Uterus (tissue), 4 donors: ENCODE measurements around the gene FILIP1L. TPM values are rescaled to one million over a fixed set of nuclear protein-coding genes. Genes with fewer than 3 reads are reported as not detected.

Experiments
- DNase-seq, 2 donors: peaks; one replicate each; pipeline ENCODE4 v3.0.0-alpha.2; 2019 to 2020
- H3K27ac ChIP-seq, 2 donors: fragments of 200-600 bp; sonication (generic); 1 replicate in 1 of 2; 2 replicates in 1 of 2; pipeline ENCODE4 v1.5.1; 2016 to 2018
- H3K27me3 ChIP-seq, 2 donors: fragments of 200-600 bp; sonication (generic); one replicate each; pipeline ENCODE4 v1.5.1; 2018 to 2019; ENCODE audit warnings: control low read depth in 1 of 2
- H3K36me3 ChIP-seq, 2 donors: fragments of 200-600 bp; sonication (generic); one replicate each; pipeline ENCODE4 v1.5.1; 2019; ENCODE audit warnings: control low read depth in 1 of 2
- H3K4me1 ChIP-seq, 2 donors: fragments of 200-600 bp; sonication (generic); one replicate each; pipeline ENCODE4 v1.5.1; 2018 to 2019; ENCODE audit warnings: control low read depth in 1 of 2
- H3K4me3 ChIP-seq, 2 donors: fragments of 200-600 bp; sonication (generic); 1 replicate in 1 of 2; 2 replicates in 1 of 2; pipeline ENCODE4 v1.5.1; 2018 to 2019; ENCODE audit warnings: mild to moderate bottlenecking in 1 of 2
- H3K9me3 ChIP-seq, 2 donors: fragments of 200-600 bp; sonication (generic); one replicate each; pipeline ENCODE4 v1.5.1; 2019; ENCODE audit warnings: control low read depth in 1 of 2
- CTCF ChIP-seq, 4 experiments: fragments of 200-600 bp in 2 of 4; fragments of 450-650 bp in 2 of 4; sonication (generic) in 2 of 4; IDR thresholded peaks; one replicate each; pipeline ENCODE4 v1.5.1; 2016 to 2019; ENCODE audit warnings: antibody characterized with exemption in 4 of 4, mild to moderate bottlenecking in 2 of 4, moderate library complexity in 1 of 4
- POLR2A ChIP-seq, 2 donors: fragments of 450-650 bp; IDR thresholded peaks; one replicate each; pipeline ENCODE4 v1.6.1; 2016; ENCODE audit warnings: antibody characterized with exemption in 2 of 2, mild to moderate bottlenecking in 1 of 2, moderate library complexity in 1 of 2
- intact Hi-C: fragments of 100-400 bp; cut with DNase I; formaldehyde crosslinking; loops from one replicate; pipeline ENCODE4 v1.15.1; 2023; ENCODE audit warnings: low total_unique reads
- total RNA-seq, 4 donors: library from RNA; depleted of rRNA in 3 of 4; stranded (reverse); fragments of >200 nt in 3 of 4; gene quantifications; one replicate each; pipeline versions ENCODE4 v1.1.0 to v1.2.4, GENCODE V29; 2014 to 2023
- donor health status: DM: yes; HTN: yes; CAD: no.

Gene FILIP1L
- total RNA-seq, 4 donors from 2014 or later: 48.5 to 99.1 (median 66.3) TPM

- Histone ChIP-seq H3K27me3 (no peaks in the 10 kb centered on the region), H3K9me3 (peaks cover 0 to 5% of the 10 kb centered on the region in 2 donors), H3K4me3 (no peak overlapping the region), H3K36me3 (no peaks in the 10 kb centered on the region), H3K4me1 (no peaks in the 10 kb centered on the region), H3K27ac (no peak overlapping the region)
- TF ChIP-seq CTCF (IDR thresholded peaks at IDR 0.05): no peak
- TF ChIP-seq POLR2A (IDR thresholded peaks at IDR 0.05): no peak
- DNase-seq: no peak
- intact Hi-C loops: no loop called here
Measured at GRCh38 chr3:100157685-100158084, 43.4 kb upstream of the FILIP1L start.

- H3K4me1 ChIP-seq: no peaks in the 10 kb centered on the region
- H3K4me3 ChIP-seq: no peak overlapping the region
- intact Hi-C loops: no loop called here
- H3K27me3 ChIP-seq: no peaks in the 10 kb centered on the region
- H3K9me3 ChIP-seq: peaks cover 0 to 5% of the 10 kb centered on the region in 2 donors
- TF ChIP-seq POLR2A (IDR thresholded peaks at IDR 0.05) (no peak), CTCF (IDR thresholded peaks at IDR 0.05) (no peak)
- DNase-seq: no peak
- H3K36me3 ChIP-seq: no peaks in the 10 kb centered on the region
- no peak overlapping the region for H3K27ac ChIP-seq
Measured at GRCh38 chr3:100155590-100155989, 41.3 kb upstream of the FILIP1L start.

- Histone ChIP-seq H3K4me1 (no peaks in the 10 kb centered on the region), H3K27me3 (no peaks in the 10 kb centered on the region), H3K4me3 (no peak overlapping the region), H3K9me3 (peaks cover 0 to 5% of the 10 kb centered on the region in 2 donors), H3K27ac (no peak overlapping the region), H3K36me3 (no peaks in the 10 kb centered on the region)
- intact Hi-C loops: no loop called here
- TF ChIP-seq CTCF (IDR thresholded peaks at IDR 0.05) (no peak), POLR2A (IDR thresholded peaks at IDR 0.05) (no peak)
- DNase-seq: no peak
Measured at GRCh38 chr3:100155128-100155527, 40.8 kb upstream of the FILIP1L start.

GRCh38 chr3:100154171-100154570 is 39.9 kb upstream of the FILIP1L start:
- Histone ChIP-seq H3K9me3 (peaks cover 0 to 5% of the 10 kb centered on the region in 2 donors), H3K4me1 (peaks cover 0 to 3% of the 10 kb centered on the region in 2 donors), H3K36me3 (no peaks in the 10 kb centered on the region), H3K27me3 (no peaks in the 10 kb centered on the region), H3K27ac (no peak overlapping the region), H3K4me3 (no peak overlapping the region)
- no peak for DNase-seq
- TF ChIP-seq CTCF (IDR thresholded peaks at IDR 0.05) (no peak), POLR2A (IDR thresholded peaks at IDR 0.05) (no peak)
- intact Hi-C loops: no loop called here

GRCh38 chr3:100151024-100151707 is 36.9 kb upstream of the FILIP1L start:
- intact Hi-C loops: no loop called here

More at GRCh38 chr3:100151024-100151707, 36.9 kb upstream of the FILIP1L start:
- no peak overlapping the region for H3K4me3 ChIP-seq
- H3K27ac ChIP-seq: peak overlapping the region; percentile 62 to 69
- H3K36me3 ChIP-seq: no peaks in the 10 kb centered on the region
- H3K9me3 ChIP-seq: peaks cover 0 to 5% of the 10 kb centered on the region in 2 donors
- no peaks in the 10 kb centered on the region for H3K27me3 ChIP-seq
- DNase-seq: peak in 1 of 2 donors; percentile 30
- H3K4me1 ChIP-seq: peaks cover 0 to 3% of the 10 kb centered on the region in 2 donors
- TF ChIP-seq POLR2A (IDR thresholded peaks at IDR 0.05) (no peak), CTCF (IDR thresholded peaks at IDR 0.05) (no peak)
